Brain microvascular endothelial cell (primary cell): Measurements from ENCODE around the gene CACTIN.

Experiments used
- DNase-seq: peaks from one replicate; pipeline ENCODE4 v3.0.0-alpha.2; 2020
- H3K27ac ChIP-seq: fragments of 250-450 bp; sonication (Bioruptor Pico); 2 replicates; pipeline ENCODE4 v1.5.1; 2020; ENCODE audit warnings: mild to moderate bottlenecking, moderate library complexity
- H3K27me3 ChIP-seq: fragments of 250-450 bp; sonication (Bioruptor Pico); replicated peaks from 2 replicates; pipeline ENCODE4 v1.5.1; 2020; ENCODE audit warnings: mild to moderate bottlenecking
- H3K36me3 ChIP-seq: fragments of 250-450 bp; sonication (Bioruptor Pico); replicated peaks from 2 replicates; pipeline ENCODE4 v1.5.1; 2020; ENCODE audit warnings: mild to moderate bottlenecking
- H3K4me3 ChIP-seq: 2 replicates; pipeline ENCODE4 v1.5.1; 2011; ENCODE audit warnings: low read depth, mild to moderate bottlenecking, control low read depth, low read length, moderate library complexity
- in situ Hi-C: cut with HindIII; loops from 2 replicates; pipeline ENCODE4 v1.10.0; 2017; ENCODE audit warnings: low sequenced_read_pairs, low pct_ligation_motif_present
- TF ChIP-seq, protein P1 (sequence below): IDR thresholded peaks from 2 replicates; pipeline ENCODE4 v1.5.1; 2011; ENCODE audit warnings: low read depth, mild to moderate bottlenecking, moderate library complexity, low read length, control low read depth, inconsistent platforms; ENCODE audit errors: missing control alignments

Gene CACTIN

DNA sequence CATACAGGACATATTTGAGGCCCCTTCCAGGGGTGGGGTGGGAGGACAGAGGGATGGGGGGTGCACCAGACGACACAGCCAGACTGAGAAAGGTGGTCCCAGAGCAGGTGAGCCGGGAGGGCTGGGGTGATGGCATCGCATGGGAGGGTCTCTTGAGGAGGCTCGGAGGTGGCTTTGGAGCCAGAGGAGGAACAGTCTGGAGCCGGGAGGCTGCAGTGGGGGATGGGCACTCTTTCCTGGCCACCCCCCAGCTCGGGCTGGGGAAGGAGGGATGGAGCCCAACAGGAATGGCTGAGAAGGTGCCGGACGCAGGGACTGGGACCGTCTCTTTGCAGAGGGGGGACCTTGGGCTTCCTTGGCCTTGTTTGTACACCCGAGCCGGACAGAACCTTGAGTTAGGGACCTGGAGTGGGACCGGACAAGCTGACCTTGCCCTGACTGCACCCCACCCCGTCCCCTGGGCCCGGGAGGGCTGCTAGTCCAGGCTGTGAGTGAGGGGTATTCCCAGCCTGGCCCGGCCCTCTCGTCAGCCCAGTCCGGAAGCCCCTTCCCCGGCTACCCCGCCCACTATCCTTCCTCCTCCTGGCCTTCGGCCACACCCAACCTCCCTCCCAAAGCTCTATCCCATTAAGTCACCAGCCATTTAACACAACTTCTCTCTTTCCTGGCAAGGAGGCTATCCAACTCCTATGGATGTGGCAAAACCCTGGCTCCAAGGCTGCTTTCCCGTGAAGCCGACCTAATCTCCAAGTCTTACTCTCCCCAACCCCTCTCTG, 19.1 kb downstream of the CACTIN start:
- Histone ChIP-seq H3K27ac (peak overlapping the region; percentile 55), H3K4me3 (peak overlapping the region; percentile 61), H3K27me3 (no peaks in the 10 kb centered on the region), H3K36me3 (peaks cover 18% of the 10 kb centered on the region)
- DNase-seq, result no peak
- TF ChIP-seq, protein P1, sequence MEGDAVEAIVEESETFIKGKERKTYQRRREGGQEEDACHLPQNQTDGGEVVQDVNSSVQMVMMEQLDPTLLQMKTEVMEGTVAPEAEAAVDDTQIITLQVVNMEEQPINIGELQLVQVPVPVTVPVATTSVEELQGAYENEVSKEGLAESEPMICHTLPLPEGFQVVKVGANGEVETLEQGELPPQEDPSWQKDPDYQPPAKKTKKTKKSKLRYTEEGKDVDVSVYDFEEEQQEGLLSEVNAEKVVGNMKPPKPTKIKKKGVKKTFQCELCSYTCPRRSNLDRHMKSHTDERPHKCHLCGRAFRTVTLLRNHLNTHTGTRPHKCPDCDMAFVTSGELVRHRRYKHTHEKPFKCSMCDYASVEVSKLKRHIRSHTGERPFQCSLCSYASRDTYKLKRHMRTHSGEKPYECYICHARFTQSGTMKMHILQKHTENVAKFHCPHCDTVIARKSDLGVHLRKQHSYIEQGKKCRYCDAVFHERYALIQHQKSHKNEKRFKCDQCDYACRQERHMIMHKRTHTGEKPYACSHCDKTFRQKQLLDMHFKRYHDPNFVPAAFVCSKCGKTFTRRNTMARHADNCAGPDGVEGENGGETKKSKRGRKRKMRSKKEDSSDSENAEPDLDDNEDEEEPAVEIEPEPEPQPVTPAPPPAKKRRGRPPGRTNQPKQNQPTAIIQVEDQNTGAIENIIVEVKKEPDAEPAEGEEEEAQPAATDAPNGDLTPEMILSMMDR, result no peak
- in situ Hi-C loops, result no loop called here

DNA sequence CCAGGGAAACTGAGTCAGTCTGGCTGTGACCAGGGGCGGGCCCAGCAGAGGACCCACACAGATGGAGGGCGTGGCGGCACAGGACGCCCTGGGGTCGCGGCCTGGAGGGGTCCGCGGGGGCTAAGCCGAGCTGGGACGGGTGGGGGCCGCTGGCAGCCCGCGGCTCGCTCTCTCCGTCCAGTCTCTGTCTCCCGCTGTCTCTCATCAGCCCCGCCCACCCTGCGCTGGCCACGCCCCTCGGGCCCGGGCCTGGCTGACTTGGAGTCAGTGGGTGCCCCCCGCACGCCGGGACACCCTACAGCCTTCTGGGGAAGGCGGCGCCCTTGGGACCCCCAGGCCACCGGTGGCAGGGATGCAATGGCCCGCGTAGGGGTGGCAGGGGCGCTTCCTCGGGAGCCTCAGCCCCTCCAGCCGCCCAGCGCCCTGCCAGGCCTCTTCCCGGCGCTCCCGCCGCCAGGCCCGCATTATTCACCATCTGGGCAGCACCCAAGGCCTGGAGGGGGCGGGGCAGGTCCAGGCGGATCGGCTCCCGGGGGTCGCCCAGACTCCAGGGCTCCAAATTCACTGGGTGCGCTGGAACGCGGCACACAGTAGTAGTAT, 19.8 kb downstream of the CACTIN start, which contains the start of gene TBXA2R:
Gene TBXA2R, minus strand, starts transcription at position 186 of the 600 bp plus-strand sequence. CDS start 6,241 bp downstream, outside the sequence.
- Histone ChIP-seq H3K4me3 (peak within 1 kb of the TSS; percentile 61), H3K36me3 (peaks cover 11% of the 10 kb centered on the region), H3K27me3 (no peaks in the 10 kb centered on the region), H3K27ac (peak within 1 kb of the TSS; percentile 55)
- peak; percentile 57 for DNase-seq
- in situ Hi-C loops, result no loop called here
- TF ChIP-seq, protein P1, result no peak

- peaks cover 5% of the 10 kb centered on the region for H3K36me3 ChIP-seq
- no peak for DNase-seq
- no peak overlapping the region for H3K27ac ChIP-seq
- H3K27me3 ChIP-seq, result no peaks in the 10 kb centered on the region
- peak overlapping the region; percentile 61 for H3K4me3 ChIP-seq
- in situ Hi-C loops, result no loop called here
- TF ChIP-seq, protein P1, result no peak
Measured at GRCh38 chr19:3606174-3606689, 20.4 kb downstream of the CACTIN start.

DNA sequence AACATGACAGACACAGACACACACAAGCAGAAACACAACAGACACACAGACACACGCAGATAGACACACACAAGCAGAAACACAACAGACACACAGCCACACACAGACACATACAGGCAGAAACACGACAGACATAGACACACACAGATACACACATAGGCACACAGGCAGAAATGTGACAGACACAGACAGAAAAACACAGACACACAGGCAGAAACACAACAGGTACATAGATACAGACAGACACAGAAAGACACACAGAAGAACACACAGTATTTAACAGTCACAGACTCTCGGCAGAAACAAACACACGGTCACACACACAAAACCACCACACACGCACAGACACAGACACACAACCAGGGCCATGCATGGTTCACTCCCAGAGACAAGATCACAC, 20.8 kb downstream of the CACTIN start:
- Histone ChIP-seq H3K27me3 (no peaks in the 10 kb centered on the region), H3K36me3 (peaks cover under 1% of the 10 kb centered on the region), H3K4me3 (peak overlapping the region; percentile 61), H3K27ac (no peak overlapping the region)
- TF ChIP-seq, protein P1, result no peak
- in situ Hi-C loops, result no loop called here
- DNase-seq, result no peak

- Histone ChIP-seq H3K27ac (no peak overlapping the region), H3K4me3 (peak overlapping the region; percentile 61), H3K27me3 (no peaks in the 10 kb centered on the region), H3K36me3 (peaks cover 2% of the 10 kb centered on the region)
- in situ Hi-C loops, result no loop called here
- TF ChIP-seq, protein P1, result no peak
- DNase-seq, result no peak
Measured at GRCh38 chr19:3605361-3605760, 21.2 kb downstream of the CACTIN start.
